ENCODE measurements around the gene PTH1R. TPM values are rescaled to one million over a fixed set of nuclear protein-coding genes. Genes with fewer than 3 reads are reported as not detected.

PTH1R gene
- total RNA-seq, 4 donors from 2014 or later: 2.1 to 26.8 (median 14.5) TPM

DNA sequence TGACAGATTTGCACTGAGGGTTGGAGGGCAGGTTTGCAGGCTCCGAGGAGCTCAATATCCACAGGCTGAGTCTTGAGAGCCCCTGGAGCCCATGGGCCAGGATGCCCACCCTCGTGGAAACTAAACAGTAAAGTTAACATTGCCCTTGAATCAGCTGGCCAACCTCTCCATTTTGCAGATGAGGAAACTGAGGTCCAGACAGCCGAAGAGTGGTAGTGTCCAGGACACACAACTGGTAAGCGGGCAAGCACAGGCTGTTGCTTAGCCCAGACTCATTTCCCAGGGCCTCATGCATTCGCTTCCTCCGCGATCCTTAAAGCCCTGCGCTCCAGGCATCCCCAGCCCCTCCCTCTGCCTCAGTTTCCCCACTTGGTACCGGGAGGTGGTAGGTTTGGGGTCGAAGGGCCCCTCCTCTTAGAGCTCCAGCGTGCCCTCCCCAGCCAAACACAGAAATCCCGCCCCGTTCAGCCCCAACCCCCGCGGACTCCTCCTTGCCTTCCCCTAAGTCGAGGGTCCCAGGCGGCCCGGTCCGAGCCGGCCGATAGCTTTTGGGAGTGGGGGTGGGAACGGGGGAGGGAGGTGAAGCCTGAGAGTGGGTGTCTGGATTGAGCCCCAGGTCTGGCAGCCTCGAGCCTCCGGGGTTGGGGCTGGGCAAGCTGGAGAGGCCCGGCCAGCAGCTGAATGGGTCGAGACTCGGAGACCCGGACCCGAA is 3.5 kb downstream of the PTH1R start:
- no peaks in the 10 kb centered on the region for H3K36me3 ChIP-seq
- peak overlapping the region; percentile 69 to 77 (median 72) for H3K4me3 ChIP-seq
- no peaks in the 10 kb centered on the region for H3K9me3 ChIP-seq
- peaks cover 13 to 64% (median 49%) of the 10 kb centered on the region in 4 donors for H3K4me1 ChIP-seq
- 53% methylated on average over 28 of the region's 29 CpGs for WGBS
- peaks cover 0 to 31% (median 0%) of the 10 kb centered on the region in 4 donors for H3K27me3 ChIP-seq
- peak overlapping the region; percentile 79 to 86 (median 84) for H3K27ac ChIP-seq (replicated peaks in 1 of 4)
- no peak for DNase-seq (ENCODE audit: extremely low spot score)
- no peak for TF ChIP-seq POLR2A (IDR thresholded peaks at IDR 0.05; ENCODE audit: low read depth)
- no peak for TF ChIP-seq POLR2AphosphoS5 (IDR thresholded peaks at IDR 0.05)
- TF ChIP-seq, protein P1, sequence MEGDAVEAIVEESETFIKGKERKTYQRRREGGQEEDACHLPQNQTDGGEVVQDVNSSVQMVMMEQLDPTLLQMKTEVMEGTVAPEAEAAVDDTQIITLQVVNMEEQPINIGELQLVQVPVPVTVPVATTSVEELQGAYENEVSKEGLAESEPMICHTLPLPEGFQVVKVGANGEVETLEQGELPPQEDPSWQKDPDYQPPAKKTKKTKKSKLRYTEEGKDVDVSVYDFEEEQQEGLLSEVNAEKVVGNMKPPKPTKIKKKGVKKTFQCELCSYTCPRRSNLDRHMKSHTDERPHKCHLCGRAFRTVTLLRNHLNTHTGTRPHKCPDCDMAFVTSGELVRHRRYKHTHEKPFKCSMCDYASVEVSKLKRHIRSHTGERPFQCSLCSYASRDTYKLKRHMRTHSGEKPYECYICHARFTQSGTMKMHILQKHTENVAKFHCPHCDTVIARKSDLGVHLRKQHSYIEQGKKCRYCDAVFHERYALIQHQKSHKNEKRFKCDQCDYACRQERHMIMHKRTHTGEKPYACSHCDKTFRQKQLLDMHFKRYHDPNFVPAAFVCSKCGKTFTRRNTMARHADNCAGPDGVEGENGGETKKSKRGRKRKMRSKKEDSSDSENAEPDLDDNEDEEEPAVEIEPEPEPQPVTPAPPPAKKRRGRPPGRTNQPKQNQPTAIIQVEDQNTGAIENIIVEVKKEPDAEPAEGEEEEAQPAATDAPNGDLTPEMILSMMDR (IDR thresholded peaks at IDR 0.05): no peak
- no peak for TF ChIP-seq EP300 (IDR thresholded peaks at IDR 0.05)
- intact Hi-C loops (cut with DNase I): no loop called here

DNA sequence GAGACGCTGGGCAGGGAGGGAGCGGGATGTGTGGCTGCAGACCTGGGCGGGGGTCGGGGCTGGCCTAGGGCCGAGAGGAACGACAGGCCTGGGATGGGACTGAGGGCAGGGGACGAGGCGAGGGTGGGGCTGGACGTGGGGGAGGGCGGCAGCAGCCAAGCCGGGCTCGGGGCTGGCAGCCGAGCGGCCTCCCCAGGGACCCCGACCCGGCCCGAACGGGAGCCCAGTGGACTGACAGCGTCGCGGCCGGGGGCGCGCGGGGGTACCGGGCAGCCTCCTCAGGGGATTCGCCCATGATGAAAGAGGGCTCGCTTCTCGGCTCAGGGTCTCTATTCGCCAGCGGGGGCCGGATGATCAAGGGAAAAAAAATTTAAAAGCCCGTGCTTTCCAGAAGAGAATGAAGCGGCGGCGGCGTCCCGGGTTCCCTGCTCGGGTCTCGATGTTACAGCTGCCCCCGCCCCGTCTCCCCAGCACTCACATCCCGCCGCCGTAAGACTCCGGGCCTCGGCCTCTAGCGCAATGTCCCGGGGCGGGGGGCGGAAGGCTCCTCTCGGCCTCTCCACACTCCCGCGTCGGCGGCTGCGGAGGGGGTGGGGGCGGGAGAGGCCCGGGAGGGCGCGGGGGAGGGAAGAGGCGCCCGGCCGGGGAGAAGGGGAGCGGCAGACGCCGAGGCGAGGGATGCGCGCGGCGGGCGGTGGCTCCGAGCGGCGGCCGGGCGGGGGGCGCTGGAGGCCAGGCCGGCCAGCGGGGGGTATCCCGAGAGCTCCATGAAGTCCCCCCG is 4.3 kb downstream of the PTH1R start:
- intact Hi-C loops (cut with DNase I): no loop called here
- Histone ChIP-seq H3K4me1 (peaks cover 13 to 64% (median 49%) of the 10 kb centered on the region in 4 donors), H3K36me3 (no peaks in the 10 kb centered on the region), H3K9me3 (no peaks in the 10 kb centered on the region), H3K4me3 (peak overlapping the region; percentile 69 to 77 (median 72)), H3K27me3 (peaks cover 0 to 31% (median 0%) of the 10 kb centered on the region in 4 donors), H3K27ac (replicated peaks in 1 of 4) (peak overlapping the region; percentile 79 to 86 (median 84))
- DNase-seq (ENCODE audit: extremely low spot score): no peak
- peak in 1 of 2 donors; percentile 6 for TF ChIP-seq POLR2AphosphoS5 (IDR thresholded peaks at IDR 0.05)
- TF ChIP-seq, protein P1 (IDR thresholded peaks at IDR 0.05): no peak
- no peak for TF ChIP-seq EP300 (IDR thresholded peaks at IDR 0.05)
- TF ChIP-seq POLR2A (IDR thresholded peaks at IDR 0.05; ENCODE audit: low read depth): no peak
- WGBS: 4% methylated on average over 32 of the region's 83 CpGs

DNA sequence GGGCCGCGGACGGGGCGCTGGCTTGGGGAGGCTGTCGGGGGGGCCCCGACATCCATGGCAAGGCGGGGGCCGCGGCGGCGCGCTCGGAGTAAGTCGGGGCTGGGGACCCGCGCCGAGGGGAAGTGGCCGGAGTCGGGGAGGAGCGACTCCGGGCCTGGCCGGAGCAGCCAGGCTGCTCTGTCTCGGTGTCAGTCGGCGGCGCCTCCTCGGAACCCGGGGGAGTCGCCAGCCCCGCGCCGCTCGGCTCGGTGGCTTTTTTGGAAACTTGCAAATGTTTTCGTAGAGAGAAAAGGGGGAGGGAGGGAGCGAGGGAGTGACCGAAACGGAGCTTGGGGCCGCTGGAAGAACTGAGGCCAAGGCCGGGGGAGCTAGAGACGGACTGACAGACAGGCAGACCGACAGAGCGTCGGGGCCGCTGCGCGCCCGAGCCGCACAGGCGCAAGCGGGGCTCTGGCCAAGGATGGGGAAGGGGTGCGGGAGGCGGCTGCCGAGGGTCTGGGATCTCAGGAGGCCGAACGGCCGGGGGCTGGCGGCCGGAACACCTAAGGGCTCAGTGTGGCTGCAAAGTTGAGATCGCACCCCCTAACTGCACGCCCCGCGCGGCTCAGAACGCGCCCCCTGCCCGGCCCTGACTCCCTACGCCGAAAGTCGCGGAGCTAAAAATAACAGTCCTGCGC is 5.0 kb downstream of the PTH1R start:
- no peak for DNase-seq (ENCODE audit: extremely low spot score)
- Histone ChIP-seq H3K27ac (replicated peaks in 1 of 4) (peak overlapping the region; percentile 79 to 86 (median 84)), H3K9me3 (no peaks in the 10 kb centered on the region), H3K4me3 (peak overlapping the region; percentile 69 to 77 (median 72)), H3K4me1 (peaks cover 13 to 64% (median 49%) of the 10 kb centered on the region in 4 donors), H3K27me3 (peaks cover 0 to 31% (median 0%) of the 10 kb centered on the region in 4 donors), H3K36me3 (no peaks in the 10 kb centered on the region)
- TF ChIP-seq EP300 (IDR thresholded peaks at IDR 0.05) (no peak), POLR2A (IDR thresholded peaks at IDR 0.05; ENCODE audit: low read depth) (no peak), POLR2AphosphoS5 (IDR thresholded peaks at IDR 0.05) (no peak)
- TF ChIP-seq, protein P1 (IDR thresholded peaks at IDR 0.05): no peak
- WGBS: 1% methylated on average over 32 of the region's 72 CpGs
- intact Hi-C loops (cut with DNase I): no loop called here

DNA sequence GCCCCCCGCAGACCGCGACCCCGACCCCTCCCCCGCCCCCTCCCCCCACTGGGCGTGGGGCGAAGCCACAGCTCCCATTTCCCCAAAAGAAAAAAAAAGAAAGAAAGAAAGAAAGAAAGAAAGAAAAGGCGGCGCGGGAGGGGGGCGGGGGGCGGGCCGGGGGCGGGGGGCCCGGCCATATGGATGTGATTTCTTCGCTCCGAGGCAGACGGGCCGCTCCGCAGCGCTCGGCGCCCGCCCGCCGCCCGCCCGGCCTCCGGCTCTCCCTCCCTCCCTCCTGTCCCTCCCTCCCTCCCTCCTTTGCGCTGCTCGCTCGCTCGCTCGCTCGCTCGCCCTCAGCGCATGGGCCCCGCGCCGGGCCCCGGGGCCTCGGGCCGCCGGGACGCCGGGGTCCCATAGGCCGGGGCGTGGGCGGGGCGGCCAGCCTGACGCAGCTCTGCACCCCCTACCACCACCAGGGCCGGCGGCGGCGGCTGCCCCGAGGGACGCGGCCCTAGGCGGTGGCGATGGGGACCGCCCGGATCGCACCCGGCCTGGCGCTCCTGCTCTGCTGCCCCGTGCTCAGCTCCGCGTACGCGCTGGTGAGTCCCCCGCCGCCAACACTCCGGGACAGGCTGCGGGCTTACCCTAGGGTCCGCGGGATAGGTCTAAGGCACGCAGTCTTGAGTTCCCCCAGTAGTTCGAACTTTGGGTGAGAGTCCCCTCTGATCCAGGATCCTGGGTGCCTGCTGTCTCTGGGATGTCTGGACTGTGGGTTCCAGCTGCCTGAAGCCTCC is 5.7 kb downstream of the PTH1R start:
- Histone ChIP-seq H3K4me3 (peak overlapping the region; percentile 69 to 77 (median 72)), H3K36me3 (no peaks in the 10 kb centered on the region), H3K27ac (replicated peaks in 1 of 4) (peak overlapping the region; percentile 79 to 86 (median 84)), H3K4me1 (peaks cover 13 to 60% (median 49%) of the 10 kb centered on the region in 4 donors), H3K27me3 (peaks cover 0 to 31% (median 0%) of the 10 kb centered on the region in 4 donors), H3K9me3 (no peaks in the 10 kb centered on the region)
- TF ChIP-seq EP300 (IDR thresholded peaks at IDR 0.05) (no peak), POLR2AphosphoS5 (IDR thresholded peaks at IDR 0.05) (no peak), POLR2A (IDR thresholded peaks at IDR 0.05; ENCODE audit: low read depth) (no peak)
- TF ChIP-seq, protein P1 (IDR thresholded peaks at IDR 0.05): no peak
- WGBS: 4% methylated on average over 40 of the region's 78 CpGs
- no peak for DNase-seq (ENCODE audit: extremely low spot score)
- intact Hi-C loops (cut with DNase I): no loop called here

Measured in esophagus muscularis mucosa (tissue), 4 donors.